NB4 (cell line): Measurements from ENCODE around the gene PTX3.

Experiments used
- CTCF ChIP-seq: IDR thresholded peaks from one replicate; pipeline ENCODE4 v1.5.1; 2012; ENCODE audit warnings: low read depth, low read length
- MYC ChIP-seq: IDR thresholded peaks from 2 replicates; pipeline ENCODE4 v1.6.1; 2011; ENCODE audit warnings: low read depth, low read length
- POLR2A ChIP-seq: IDR thresholded peaks from 2 replicates; pipeline ENCODE4 v1.6.1; 2011; ENCODE audit warnings: mild to moderate bottlenecking; ENCODE audit not compliant: insufficient read length; ENCODE audit errors: extremely low read depth
- TF ChIP-seq, protein P1 (sequence below): IDR thresholded peaks from 2 replicates; pipeline ENCODE4 v1.6.1; 2011; ENCODE audit warnings: low read depth, low read length

DNA sequence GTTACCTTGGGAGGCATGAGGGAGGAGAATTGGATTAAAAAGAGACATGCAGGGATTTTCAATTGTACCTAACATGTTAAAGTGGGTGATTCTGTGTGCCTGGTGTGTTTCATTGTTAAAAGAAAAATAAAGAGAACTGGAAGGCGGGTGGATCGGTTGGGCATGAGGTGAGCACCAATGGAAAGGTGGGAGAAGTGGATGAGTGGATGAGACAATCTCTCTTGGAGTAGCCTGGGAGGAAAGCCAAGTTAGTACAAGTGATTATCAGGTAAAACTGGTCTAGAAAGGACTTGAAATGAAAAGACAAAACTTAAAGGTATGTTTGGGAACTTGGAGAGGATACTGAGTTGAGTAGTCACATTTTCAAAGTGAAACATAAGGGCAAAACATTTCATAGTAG, 54.5 kb downstream of the PTX3 start:
- no peak for TF ChIP-seq POLR2A
- no peak for TF ChIP-seq CTCF
- TF ChIP-seq, protein P1, sequence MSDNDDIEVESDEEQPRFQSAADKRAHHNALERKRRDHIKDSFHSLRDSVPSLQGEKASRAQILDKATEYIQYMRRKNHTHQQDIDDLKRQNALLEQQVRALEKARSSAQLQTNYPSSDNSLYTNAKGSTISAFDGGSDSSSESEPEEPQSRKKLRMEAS = no peak
- no peak for TF ChIP-seq MYC
